ENCODE measurements around the gene SYNCRIP.

The SYNCRIP gene

DNA sequence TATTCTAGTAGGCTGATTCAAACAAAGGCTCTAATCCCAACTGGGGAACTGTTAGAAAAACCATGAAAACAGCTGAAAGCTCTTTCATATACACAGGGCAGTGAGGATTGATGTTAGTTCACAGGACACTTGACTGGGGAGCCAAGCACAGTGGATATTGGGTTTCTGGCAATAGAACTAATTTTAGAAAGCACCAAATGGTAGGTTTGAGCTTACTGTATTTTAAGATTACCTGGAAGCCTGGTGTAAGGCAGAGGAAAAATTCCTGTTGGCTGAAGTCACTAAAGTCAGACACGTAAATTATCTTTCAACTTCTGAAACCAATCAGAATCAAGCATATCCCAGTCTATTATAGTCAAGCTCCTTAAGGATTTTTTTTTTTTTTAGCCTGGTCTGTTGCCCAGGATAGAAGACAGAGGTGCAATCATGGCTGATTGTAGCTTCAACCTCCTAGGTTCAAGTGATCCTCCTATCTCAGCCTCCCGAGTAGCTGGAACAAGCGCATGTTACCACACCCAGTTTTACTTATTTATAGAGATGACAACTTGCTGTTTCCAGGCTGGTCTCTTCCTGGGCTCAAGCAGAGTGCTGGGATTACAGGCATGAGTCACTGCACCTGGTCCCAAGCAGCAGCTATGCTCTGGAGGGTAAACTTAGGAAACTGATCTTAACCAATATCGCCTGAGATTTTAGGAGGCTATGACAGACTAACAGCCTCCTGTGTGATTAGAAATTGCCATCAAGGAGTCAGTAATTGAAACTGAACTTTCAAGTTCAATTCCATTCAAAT is 32.5 kb upstream of the SYNCRIP start:
- Histone ChIP-seq H3K27ac (replicated peaks) (no peak overlapping the region; the same call in 1 of the 2 replicates), H3K27me3 (ENCODE audit: insufficient read depth, poor library complexity, severe bottlenecking) (no peaks in the 10 kb centered on the region), H3K4me3 (replicated peaks; ENCODE audit: insufficient read depth, low read length) (peak overlapping the region; percentile 66; the same call in 1 of the 2 replicates)
- DNase-seq (ENCODE audit: low read depth in 1 of 2, low spot score in 1 of 2), result peak in 1 of 2 experiments; percentile 67
- peak; percentile 75 for TF ChIP-seq POLR2AphosphoS5 (IDR thresholded peaks at IDR 0.05; ENCODE audit: low read depth)
- TF ChIP-seq GABPA (IDR thresholded peaks at IDR 0.05; ENCODE audit: low read depth), result no peak

DNA sequence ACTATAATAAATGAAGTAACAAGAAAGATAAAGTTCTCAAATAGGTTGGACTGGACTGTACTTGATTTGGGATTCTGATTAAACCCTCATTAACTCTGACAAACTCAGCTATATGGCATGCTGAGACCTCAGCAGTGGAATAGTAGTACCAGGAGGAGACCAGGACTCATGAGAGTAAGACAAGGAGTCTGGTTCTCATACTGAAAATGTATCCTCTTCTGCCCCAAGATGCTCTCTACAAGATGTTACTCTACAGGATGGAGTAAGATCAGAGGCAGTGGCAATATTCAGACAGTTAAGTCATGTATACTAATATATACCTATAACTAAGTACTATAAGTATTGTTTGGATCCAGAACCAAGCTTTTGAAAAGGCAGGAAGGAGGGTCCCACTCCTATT is 31.9 kb upstream of the SYNCRIP start:
- TF ChIP-seq SPI1 (IDR thresholded peaks at IDR 0.05; ENCODE audit: borderline replicate concordance, low read depth) (no peak), GABPA (IDR thresholded peaks at IDR 0.05; ENCODE audit: low read depth) (no peak), POLR2AphosphoS5 (IDR thresholded peaks at IDR 0.05; ENCODE audit: low read depth) (peak; percentile 74)
- TF ChIP-seq, protein P1, sequence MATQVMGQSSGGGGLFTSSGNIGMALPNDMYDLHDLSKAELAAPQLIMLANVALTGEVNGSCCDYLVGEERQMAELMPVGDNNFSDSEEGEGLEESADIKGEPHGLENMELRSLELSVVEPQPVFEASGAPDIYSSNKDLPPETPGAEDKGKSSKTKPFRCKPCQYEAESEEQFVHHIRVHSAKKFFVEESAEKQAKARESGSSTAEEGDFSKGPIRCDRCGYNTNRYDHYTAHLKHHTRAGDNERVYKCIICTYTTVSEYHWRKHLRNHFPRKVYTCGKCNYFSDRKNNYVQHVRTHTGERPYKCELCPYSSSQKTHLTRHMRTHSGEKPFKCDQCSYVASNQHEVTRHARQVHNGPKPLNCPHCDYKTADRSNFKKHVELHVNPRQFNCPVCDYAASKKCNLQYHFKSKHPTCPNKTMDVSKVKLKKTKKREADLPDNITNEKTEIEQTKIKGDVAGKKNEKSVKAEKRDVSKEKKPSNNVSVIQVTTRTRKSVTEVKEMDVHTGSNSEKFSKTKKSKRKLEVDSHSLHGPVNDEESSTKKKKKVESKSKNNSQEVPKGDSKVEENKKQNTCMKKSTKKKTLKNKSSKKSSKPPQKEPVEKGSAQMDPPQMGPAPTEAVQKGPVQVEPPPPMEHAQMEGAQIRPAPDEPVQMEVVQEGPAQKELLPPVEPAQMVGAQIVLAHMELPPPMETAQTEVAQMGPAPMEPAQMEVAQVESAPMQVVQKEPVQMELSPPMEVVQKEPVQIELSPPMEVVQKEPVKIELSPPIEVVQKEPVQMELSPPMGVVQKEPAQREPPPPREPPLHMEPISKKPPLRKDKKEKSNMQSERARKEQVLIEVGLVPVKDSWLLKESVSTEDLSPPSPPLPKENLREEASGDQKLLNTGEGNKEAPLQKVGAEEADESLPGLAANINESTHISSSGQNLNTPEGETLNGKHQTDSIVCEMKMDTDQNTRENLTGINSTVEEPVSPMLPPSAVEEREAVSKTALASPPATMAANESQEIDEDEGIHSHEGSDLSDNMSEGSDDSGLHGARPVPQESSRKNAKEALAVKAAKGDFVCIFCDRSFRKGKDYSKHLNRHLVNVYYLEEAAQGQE (IDR thresholded peaks at IDR 0.05; ENCODE audit: insufficient replicate concordance, low read depth), result no peak
- TF ChIP-seq, protein P2, sequence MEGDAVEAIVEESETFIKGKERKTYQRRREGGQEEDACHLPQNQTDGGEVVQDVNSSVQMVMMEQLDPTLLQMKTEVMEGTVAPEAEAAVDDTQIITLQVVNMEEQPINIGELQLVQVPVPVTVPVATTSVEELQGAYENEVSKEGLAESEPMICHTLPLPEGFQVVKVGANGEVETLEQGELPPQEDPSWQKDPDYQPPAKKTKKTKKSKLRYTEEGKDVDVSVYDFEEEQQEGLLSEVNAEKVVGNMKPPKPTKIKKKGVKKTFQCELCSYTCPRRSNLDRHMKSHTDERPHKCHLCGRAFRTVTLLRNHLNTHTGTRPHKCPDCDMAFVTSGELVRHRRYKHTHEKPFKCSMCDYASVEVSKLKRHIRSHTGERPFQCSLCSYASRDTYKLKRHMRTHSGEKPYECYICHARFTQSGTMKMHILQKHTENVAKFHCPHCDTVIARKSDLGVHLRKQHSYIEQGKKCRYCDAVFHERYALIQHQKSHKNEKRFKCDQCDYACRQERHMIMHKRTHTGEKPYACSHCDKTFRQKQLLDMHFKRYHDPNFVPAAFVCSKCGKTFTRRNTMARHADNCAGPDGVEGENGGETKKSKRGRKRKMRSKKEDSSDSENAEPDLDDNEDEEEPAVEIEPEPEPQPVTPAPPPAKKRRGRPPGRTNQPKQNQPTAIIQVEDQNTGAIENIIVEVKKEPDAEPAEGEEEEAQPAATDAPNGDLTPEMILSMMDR (IDR thresholded peaks at IDR 0.05; ENCODE audit: insufficient read depth, low read length), result no peak
- no peak overlapping the region for H3K4me3 ChIP-seq (replicated peaks; ENCODE audit: insufficient read depth, low read length)
- no peak overlapping the region for H3K27ac ChIP-seq (replicated peaks)
- H3K27me3 ChIP-seq (ENCODE audit: insufficient read depth, poor library complexity, severe bottlenecking), result no peaks in the 10 kb centered on the region
- DNase-seq (ENCODE audit: low read depth in 1 of 2, low spot score in 1 of 2), result peak in 1 of 2 experiments; percentile 46

DNA sequence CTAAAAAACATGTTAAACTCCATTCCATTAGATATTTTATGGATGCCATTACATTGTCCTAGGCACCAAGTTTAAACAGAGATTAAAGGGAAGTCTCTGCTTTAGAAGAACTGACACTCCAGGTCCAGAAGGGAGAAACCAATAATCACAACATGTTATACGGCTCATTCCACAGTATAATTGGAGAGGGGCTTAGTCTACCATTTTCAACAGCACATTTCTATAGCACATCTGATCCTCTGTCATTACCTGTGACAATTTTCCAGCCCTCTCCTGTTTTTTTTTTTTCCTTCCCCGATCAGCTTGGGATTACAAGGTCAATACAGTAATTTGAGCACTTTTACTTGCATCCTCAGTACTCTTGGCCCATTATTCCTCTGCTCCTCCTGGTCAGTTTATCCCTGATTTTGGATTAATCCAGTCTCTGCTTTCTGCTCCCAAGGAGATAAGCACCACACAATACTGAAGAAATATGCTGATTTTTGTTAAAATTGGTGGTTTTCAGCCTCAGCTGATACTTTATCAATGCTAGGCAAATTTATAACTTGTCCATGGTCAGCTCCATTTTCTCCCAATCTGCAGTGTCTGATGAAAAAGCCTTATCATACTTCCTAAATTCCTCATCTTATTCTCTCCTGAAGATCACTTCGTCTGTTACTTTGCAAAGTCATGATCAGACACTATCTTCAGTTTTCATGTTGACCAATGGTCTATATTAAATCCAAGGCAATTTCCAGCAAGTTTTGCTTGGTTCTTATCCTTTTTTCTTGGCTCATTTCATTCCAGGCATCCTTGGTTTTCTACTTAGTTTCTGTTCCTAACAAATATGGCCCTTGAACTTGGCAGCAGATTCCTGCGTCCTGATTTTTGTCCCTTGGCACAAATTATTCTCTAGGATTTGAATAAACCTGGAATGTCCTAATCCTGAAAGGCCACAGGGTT is 30.8 kb upstream of the SYNCRIP start:
- DNase-seq (ENCODE audit: low read depth in 1 of 2, low spot score in 1 of 2), result peak in 1 of 2 experiments; percentile 49
- TF ChIP-seq POLR2AphosphoS5 (IDR thresholded peaks at IDR 0.05; ENCODE audit: low read depth), result peak; percentile 57; the same call in 1 of the 2 replicates
- TF ChIP-seq SPI1 (IDR thresholded peaks at IDR 0.05; ENCODE audit: borderline replicate concordance, low read depth), result no peak
- no peak for TF ChIP-seq GABPA (IDR thresholded peaks at IDR 0.05; ENCODE audit: low read depth)
- TF ChIP-seq, protein P2 (IDR thresholded peaks at IDR 0.05; ENCODE audit: insufficient read depth, low read length), result no peak
- TF ChIP-seq, protein P1 (IDR thresholded peaks at IDR 0.05; ENCODE audit: insufficient replicate concordance, low read depth), result no peak
- H3K27ac ChIP-seq (replicated peaks), result no peak overlapping the region
- H3K27me3 ChIP-seq (ENCODE audit: insufficient read depth, poor library complexity, severe bottlenecking), result no peaks in the 10 kb centered on the region
- no peak overlapping the region for H3K4me3 ChIP-seq (replicated peaks; ENCODE audit: insufficient read depth, low read length)

DNA sequence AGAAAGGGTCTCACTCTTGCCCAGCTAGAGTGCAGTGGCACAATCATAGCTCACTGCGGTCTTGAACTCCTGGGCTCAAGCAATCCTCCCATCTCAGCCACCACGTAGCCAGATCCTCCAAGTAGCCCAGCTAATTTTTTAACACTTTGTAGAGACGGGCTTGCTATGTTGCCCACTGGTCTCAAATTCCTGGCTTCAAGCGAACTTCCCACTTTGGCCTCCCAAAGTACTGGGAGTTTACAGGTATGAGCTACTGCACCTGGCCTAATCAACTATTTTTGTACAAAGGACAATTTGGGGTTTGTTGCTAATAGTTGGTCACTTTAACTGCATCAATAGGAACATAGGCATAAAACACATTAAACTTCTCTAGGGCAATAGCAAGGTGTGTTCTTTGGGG is 29.9 kb upstream of the SYNCRIP start:
- TF ChIP-seq, protein P2 (IDR thresholded peaks at IDR 0.05; ENCODE audit: insufficient read depth, low read length), result no peak
- TF ChIP-seq GABPA (IDR thresholded peaks at IDR 0.05; ENCODE audit: low read depth) (no peak), SPI1 (IDR thresholded peaks at IDR 0.05; ENCODE audit: borderline replicate concordance, low read depth) (no peak), POLR2AphosphoS5 (IDR thresholded peaks at IDR 0.05; ENCODE audit: low read depth) (no peak)
- TF ChIP-seq, protein P1 (IDR thresholded peaks at IDR 0.05; ENCODE audit: insufficient replicate concordance, low read depth), result no peak
- no peak overlapping the region for H3K27ac ChIP-seq (replicated peaks)
- no peak overlapping the region for H3K4me3 ChIP-seq (replicated peaks; ENCODE audit: insufficient read depth, low read length)
- DNase-seq (ENCODE audit: low read depth in 1 of 2, low spot score in 1 of 2), result peak in 1 of 2 experiments; percentile 43
- H3K27me3 ChIP-seq (ENCODE audit: insufficient read depth, poor library complexity, severe bottlenecking), result no peaks in the 10 kb centered on the region
